GM12878 (cell line): ENCODE data around the gene AKAP8. TPM values are rescaled to one million over a fixed set of nuclear protein-coding genes. Genes with fewer than 3 reads are reported as not detected.

ENCODE experiments used
- CTCF ChIP-seq, 3 experiments: IDR thresholded peaks in 2 of 3; conservative IDR thresholded peaks in 1 of 3; 2 replicates each; pipeline ENCODE4 v1.5.1; 2011; ENCODE audit warnings: low read depth in 3 of 3, low read length in 3 of 3, mild to moderate bottlenecking in 3 of 3, control low read depth in 2 of 3, moderate library complexity in 2 of 3, inconsistent platforms in 1 of 3, mixed read lengths in 1 of 3; ENCODE audit not compliant: control insufficient read depth in 2 of 3, insufficient read depth in 1 of 3; ENCODE audit errors: extremely low read depth in 1 of 3
- HCFC1 ChIP-seq: fragments of 150-350 bp; IDR thresholded peaks from 2 replicates; pipeline ENCODE4 v1.6.1; 2014; ENCODE audit warnings: low read length
- HDAC2 ChIP-seq: fragments of 200-600 bp; sonication (generic); IDR thresholded peaks from 2 replicates; pipeline ENCODE4 v1.6.1; 2017
- MTA3 ChIP-seq: IDR thresholded peaks from 2 replicates; pipeline ENCODE4 v1.6.1; 2012; ENCODE audit warnings: low read length, inconsistent platforms, borderline replicate concordance
- NR2C1 ChIP-seq: fragments of 450-650 bp; IDR thresholded peaks from 2 replicates; pipeline ENCODE4 v1.6.1; 2017; ENCODE audit warnings: antibody characterized with exemption, mild to moderate bottlenecking, moderate library complexity
- PKNOX1 ChIP-seq: fragments of 450-650 bp; IDR thresholded peaks from 2 replicates; pipeline ENCODE4 v1.6.1; 2016; ENCODE audit warnings: mild to moderate bottlenecking
- RB1 ChIP-seq: fragments of 450-650 bp; formaldehyde crosslinking; IDR thresholded peaks from 2 replicates; pipeline ENCODE4 v1.6.1; 2017; ENCODE audit warnings: mild to moderate bottlenecking, borderline replicate concordance
- RBBP5 ChIP-seq: fragments of 200-600 bp; sonication (generic); conservative IDR thresholded peaks from 2 replicates; pipeline ENCODE4 v1.6.1; 2016
- RCOR1 ChIP-seq: conservative IDR thresholded peaks from 2 replicates; pipeline ENCODE4 v1.6.1; 2012; ENCODE audit warnings: low read depth, low read length, improper control_type of control experiment
- SMAD5 ChIP-seq: IDR thresholded peaks from 2 replicates; pipeline ENCODE4 v1.6.1; 2016; ENCODE audit warnings: antibody characterized with exemption, low read depth
- SRF ChIP-seq, 2 experiments: IDR thresholded peaks; 2 replicates each; pipeline ENCODE4 v1.6.1; 2011; ENCODE audit warnings: low read depth in 2 of 2, low read length in 2 of 2, mild to moderate bottlenecking in 1 of 2, moderate library complexity in 1 of 2
- ZBTB11 ChIP-seq: fragments of 450-650 bp; formaldehyde crosslinking; IDR thresholded peaks from 2 replicates; pipeline ENCODE4 v1.5.0; 2022; ENCODE audit warnings: mild to moderate bottlenecking, missing genetic modification characterization
- ZBTB4 ChIP-seq: fragments of 450-650 bp; formaldehyde crosslinking; IDR thresholded peaks from 2 replicates; pipeline ENCODE4 v1.4.0; 2022; ENCODE audit warnings: mild to moderate bottlenecking, moderate library complexity
- ZNF592 ChIP-seq: fragments of 450-650 bp; IDR thresholded peaks from 2 replicates; pipeline ENCODE4 v1.6.1; 2017; ENCODE audit warnings: mild to moderate bottlenecking, moderate library complexity
- ZSCAN29 ChIP-seq: fragments of 450-650 bp; IDR thresholded peaks from 2 replicates; pipeline ENCODE4 v1.6.1; 2017; ENCODE audit warnings: mild to moderate bottlenecking, moderate library complexity
- polyA plus RNA-seq, 11 experiments: library from polyadenylated mRNA; depleted of rRNA in 4 of 11; unstranded in 6 of 11; stranded (reverse) in 5 of 11; fragments of >200 nt; fragmentation: Nextera tagmentation in 4 of 11; fragmentation: Illumina TruSeq in 1 of 11; extraction: Ambion mirVana in 4 of 11; extraction: Trizol in 1 of 11; gene quantifications; 1 replicate in 1 of 11; 2 replicates in 10 of 11; pipeline versions ENCODE4 v1.2.1 to v1.2.3, GENCODE V29; 2011 to 2016; ENCODE audit warnings: inconsistent platforms in 2 of 11, missing spikeins in 2 of 11, low read depth in 1 of 11
- total RNA-seq, 4 experiments: library from RNA; depleted of rRNA in 3 of 4; stranded (reverse); fragments of >200 nt in 3 of 4; fragmentation: Illumina TruSeq in 1 of 4; extraction: Trizol in 1 of 4; gene quantifications; 2 replicates each; pipeline versions ENCODE4 v1.2.1 to v1.2.3, GENCODE V29; 2013 to 2021

AKAP8 gene
- total and polyA plus RNA-seq, 10 of the 15 experiments (the other 5 are each of a cell fraction or from before 2014, with no cell fraction given) = 5.3 to 57.7 (median 20.6) TPM

- TF ChIP-seq ZNF592 (no peak), RBBP5 (no peak), HDAC2 (no peak), ZSCAN29 (no peak), SMAD5 (peak; percentile 47; the same call in 1 of the 2 replicates), RCOR1 (no peak), ZBTB11 (no peak), HCFC1 (peak; percentile 63), CTCF (IDR thresholded peaks at IDR 0.05 in 2 of 3, conservative IDR thresholded peaks at IDR 0.05 in 1 of 3; ENCODE audit: control insufficient read depth in 2 of 3, extremely low read depth in 1 of 3, insufficient read depth in 1 of 3, low read depth in 3 of 3, low read length in 3 of 3) (peak; percentile 87 to 93 (median 89)), SRF (IDR thresholded peaks at IDR 0.05; ENCODE audit: low read depth in 2 of 2, low read length in 2 of 2) (peak in 1 of 2 experiments; percentile 69; a peak in 2 of 4 replicates), ZBTB4 (CRISPR knock-in tag) (no peak), PKNOX1 (peak; percentile 100), MTA3 (no peak), NR2C1 (no peak; the same call in 1 of the 2 replicates), RB1 (peak; percentile 47; the same call in 1 of the 2 replicates)
Measured at GRCh38 chr19:15418579-15419412, 39.2 kb upstream of the AKAP8 start, which contains the start of gene AKAP8L (continued).
